Breast epithelium (tissue), 3 donors: Measurements from ENCODE around the gene UQCC5.

Experiments used
- POLR2A ChIP-seq: fragments of 450-650 bp; IDR thresholded peaks from one replicate; pipeline ENCODE4 v1.6.1; 2016; ENCODE audit warnings: antibody characterized with exemption, mild to moderate bottlenecking, moderate library complexity
- POLR2AphosphoS5 ChIP-seq, 3 donors: sonication (generic); formaldehyde crosslinking; IDR thresholded peaks; one replicate each; pipeline ENCODE4 v1.6.1; 2017; ENCODE audit warnings: antibody characterized with exemption in 3 of 3
- TF ChIP-seq, protein P1 (sequence below), 3 donors: fragments of 450-650 bp; IDR thresholded peaks; one replicate each; pipeline ENCODE4 v1.5.1; 2016 to 2017; ENCODE audit warnings: antibody characterized with exemption in 3 of 3, mild to moderate bottlenecking in 3 of 3, moderate library complexity in 3 of 3

GRCh38 chr3:52527039-52527731, 9.2 kb upstream of the UQCC5 start:
- TF ChIP-seq POLR2A (no peak), POLR2AphosphoS5 (IDR thresholded peaks at IDR 0.05) (no peak)
- TF ChIP-seq, protein P1, sequence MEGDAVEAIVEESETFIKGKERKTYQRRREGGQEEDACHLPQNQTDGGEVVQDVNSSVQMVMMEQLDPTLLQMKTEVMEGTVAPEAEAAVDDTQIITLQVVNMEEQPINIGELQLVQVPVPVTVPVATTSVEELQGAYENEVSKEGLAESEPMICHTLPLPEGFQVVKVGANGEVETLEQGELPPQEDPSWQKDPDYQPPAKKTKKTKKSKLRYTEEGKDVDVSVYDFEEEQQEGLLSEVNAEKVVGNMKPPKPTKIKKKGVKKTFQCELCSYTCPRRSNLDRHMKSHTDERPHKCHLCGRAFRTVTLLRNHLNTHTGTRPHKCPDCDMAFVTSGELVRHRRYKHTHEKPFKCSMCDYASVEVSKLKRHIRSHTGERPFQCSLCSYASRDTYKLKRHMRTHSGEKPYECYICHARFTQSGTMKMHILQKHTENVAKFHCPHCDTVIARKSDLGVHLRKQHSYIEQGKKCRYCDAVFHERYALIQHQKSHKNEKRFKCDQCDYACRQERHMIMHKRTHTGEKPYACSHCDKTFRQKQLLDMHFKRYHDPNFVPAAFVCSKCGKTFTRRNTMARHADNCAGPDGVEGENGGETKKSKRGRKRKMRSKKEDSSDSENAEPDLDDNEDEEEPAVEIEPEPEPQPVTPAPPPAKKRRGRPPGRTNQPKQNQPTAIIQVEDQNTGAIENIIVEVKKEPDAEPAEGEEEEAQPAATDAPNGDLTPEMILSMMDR (IDR thresholded peaks at IDR 0.05), result no peak
